SH-SY5Y (cell line): Measurements from ENCODE around the gene CLEC16A.

Experiments used
- GATA2 ChIP-seq: IDR thresholded peaks from 2 replicates; pipeline ENCODE4 v1.6.1; 2011; ENCODE audit warnings: mild to moderate bottlenecking, low read depth, low read length
- GATA3 ChIP-seq: IDR thresholded peaks from 2 replicates; pipeline ENCODE4 v1.6.1; 2011; ENCODE audit warnings: low read depth, mild to moderate bottlenecking, low read length, moderate library complexity

Gene CLEC16A

GRCh38 chr16:10944249-10945064 is at the start of gene CLEC16A:
TSS of gene CLEC16A (plus strand) at chr16:10944564. CDS start at chr16:10944718, 154 bp downstream.
- TF ChIP-seq GATA3 (no peak), GATA2 (no peak)

- TF ChIP-seq GATA2 (no peak), GATA3 (no peak)
Observed at GRCh38 chr16:10895053-10895946, 49.1 kb upstream of the CLEC16A start.

GRCh38 chr16:10896165-10896564 is 48.2 kb upstream of the CLEC16A start:
- no peak for TF ChIP-seq GATA2
- no peak for TF ChIP-seq GATA3

GRCh38 chr16:10896723-10897122 is 47.6 kb upstream of the CLEC16A start:
- TF ChIP-seq GATA2 = no peak
- TF ChIP-seq GATA3 = no peak

GRCh38 chr16:10897134-10897533 is 47.2 kb upstream of the CLEC16A start:
- TF ChIP-seq GATA3 (no peak), GATA2 (no peak)

GRCh38 chr16:10902999-10903398 is 41.4 kb upstream of the CLEC16A start:
- TF ChIP-seq GATA2 (no peak), GATA3 (no peak)

- TF ChIP-seq GATA3 (no peak), GATA2 (no peak)
Observed at GRCh38 chr16:10906482-10906881, 37.9 kb upstream of the CLEC16A start.

GRCh38 chr16:10906914-10907756 is 37.2 kb upstream of the CLEC16A start:
- TF ChIP-seq GATA2 = no peak
- TF ChIP-seq GATA3 = no peak

GRCh38 chr16:10907757-10908045 is 36.7 kb upstream of the CLEC16A start:
- no peak for TF ChIP-seq GATA2
- TF ChIP-seq GATA3 = no peak

- TF ChIP-seq GATA3 = no peak
- no peak for TF ChIP-seq GATA2
Observed at GRCh38 chr16:10911267-10911666, 33.1 kb upstream of the CLEC16A start.

GRCh38 chr16:10916534-10916933 is 27.8 kb upstream of the CLEC16A start:
- TF ChIP-seq GATA3 = no peak
- TF ChIP-seq GATA2 = no peak

- TF ChIP-seq GATA2 (no peak), GATA3 (no peak)
Observed at GRCh38 chr16:10918294-10919002, 25.9 kb upstream of the CLEC16A start.

GRCh38 chr16:10919003-10919351 is 25.4 kb upstream of the CLEC16A start:
- no peak for TF ChIP-seq GATA2
- TF ChIP-seq GATA3 = no peak
